ENCODE measurements around the gene JMJD6. TPM values are rescaled to one million over a fixed set of nuclear protein-coding genes. Genes with fewer than 3 reads are reported as not detected.

JMJD6 gene
- polyA plus RNA-seq, 1 donor (not counting 4 experiments of a cell fraction or from before 2014, with no cell fraction given), result 12.0 TPM

DNA sequence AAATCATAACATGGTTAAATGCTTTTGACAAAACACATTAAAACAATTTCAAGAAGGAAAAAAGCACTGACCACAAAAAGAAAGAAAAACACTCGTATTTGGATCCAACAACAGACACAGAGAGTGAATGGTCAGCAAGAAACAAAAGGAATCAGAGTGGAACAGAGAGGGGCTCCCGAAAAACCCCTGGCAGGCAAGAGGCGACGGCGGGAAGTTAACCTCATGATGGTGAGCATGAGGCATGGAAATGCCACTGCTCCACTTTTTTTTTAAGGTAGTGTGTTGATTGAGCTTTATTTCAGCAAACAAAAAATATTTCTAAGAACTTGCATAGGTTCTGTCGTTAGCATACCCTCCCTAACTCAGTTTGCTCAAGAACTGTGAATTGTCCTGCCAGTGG lies 50.8 kb downstream of the JMJD6 start:
- dilution Hi-C loops (cut with MboI; ENCODE audit: extremely low pct_ligation_motif_present, low sequenced_read_pairs), result no loop called here
- TF ChIP-seq EZH2 (IDR thresholded peaks at IDR 0.05; ENCODE audit: low read length), result no peak
- TF ChIP-seq, protein P1, sequence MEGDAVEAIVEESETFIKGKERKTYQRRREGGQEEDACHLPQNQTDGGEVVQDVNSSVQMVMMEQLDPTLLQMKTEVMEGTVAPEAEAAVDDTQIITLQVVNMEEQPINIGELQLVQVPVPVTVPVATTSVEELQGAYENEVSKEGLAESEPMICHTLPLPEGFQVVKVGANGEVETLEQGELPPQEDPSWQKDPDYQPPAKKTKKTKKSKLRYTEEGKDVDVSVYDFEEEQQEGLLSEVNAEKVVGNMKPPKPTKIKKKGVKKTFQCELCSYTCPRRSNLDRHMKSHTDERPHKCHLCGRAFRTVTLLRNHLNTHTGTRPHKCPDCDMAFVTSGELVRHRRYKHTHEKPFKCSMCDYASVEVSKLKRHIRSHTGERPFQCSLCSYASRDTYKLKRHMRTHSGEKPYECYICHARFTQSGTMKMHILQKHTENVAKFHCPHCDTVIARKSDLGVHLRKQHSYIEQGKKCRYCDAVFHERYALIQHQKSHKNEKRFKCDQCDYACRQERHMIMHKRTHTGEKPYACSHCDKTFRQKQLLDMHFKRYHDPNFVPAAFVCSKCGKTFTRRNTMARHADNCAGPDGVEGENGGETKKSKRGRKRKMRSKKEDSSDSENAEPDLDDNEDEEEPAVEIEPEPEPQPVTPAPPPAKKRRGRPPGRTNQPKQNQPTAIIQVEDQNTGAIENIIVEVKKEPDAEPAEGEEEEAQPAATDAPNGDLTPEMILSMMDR (optimal IDR thresholded peaks at IDR 0.05 in 1 of 3, IDR thresholded peaks at IDR 0.05 in 1 of 3, conservative IDR thresholded peaks at IDR 0.05 in 1 of 3; ENCODE audit: extremely low read depth in 1 of 3, insufficient read depth in 2 of 3, low read length in 3 of 3), result no peak
- Histone ChIP-seq H3K9me1 (ENCODE audit: control insufficient read depth, extremely low read depth, insufficient read depth, low read length) (no peaks in the 10 kb centered on the region), H3K9ac (ENCODE audit: control insufficient read depth, extremely low read depth, insufficient read depth, low read length) (no peak overlapping the region), H3K9me3 (ENCODE audit: control insufficient read depth, low read depth, low read length) (no peaks in the 10 kb centered on the region), H2AFZ (ENCODE audit: control insufficient read depth, low read length) (no peak overlapping the region), H3K4me2 (ENCODE audit: control insufficient read depth, extremely low read depth, insufficient read depth, low read depth, low read length) (no peak overlapping the region), H3K27ac (ENCODE audit: control insufficient read depth, insufficient read depth, low read length) (no peak overlapping the region), H3K27me3 (ENCODE audit: control insufficient read depth, extremely low read depth, insufficient read depth, low read length) (no peaks in the 10 kb centered on the region), H4K20me1 (ENCODE audit: control insufficient read depth, extremely low read depth, insufficient read depth, low read length) (no peaks in the 10 kb centered on the region), H3K4me3 (ENCODE audit: control insufficient read depth in 2 of 3, extremely low read depth in 1 of 3, insufficient read depth in 2 of 3, low read depth in 1 of 3, low read length in 3 of 3) (no peak overlapping the region), H3K4me1 (ENCODE audit: control insufficient read depth, extremely low read depth, insufficient read depth, low read length) (peaks cover 12% of the 10 kb centered on the region), H3K79me2 (ENCODE audit: control insufficient read depth, insufficient read depth, low read length) (no peaks in the 10 kb centered on the region), H3K36me3 (ENCODE audit: control insufficient read depth in 2 of 2, extremely low read depth in 1 of 2, insufficient read depth in 2 of 2, low read length in 2 of 2) (peaks cover 0 to 1% of the 10 kb centered on the region in 2 experiments)
- DNase-seq (ENCODE audit: low read depth, low spot score), result no peak
- FAIRE-seq, result no peak

DNA sequence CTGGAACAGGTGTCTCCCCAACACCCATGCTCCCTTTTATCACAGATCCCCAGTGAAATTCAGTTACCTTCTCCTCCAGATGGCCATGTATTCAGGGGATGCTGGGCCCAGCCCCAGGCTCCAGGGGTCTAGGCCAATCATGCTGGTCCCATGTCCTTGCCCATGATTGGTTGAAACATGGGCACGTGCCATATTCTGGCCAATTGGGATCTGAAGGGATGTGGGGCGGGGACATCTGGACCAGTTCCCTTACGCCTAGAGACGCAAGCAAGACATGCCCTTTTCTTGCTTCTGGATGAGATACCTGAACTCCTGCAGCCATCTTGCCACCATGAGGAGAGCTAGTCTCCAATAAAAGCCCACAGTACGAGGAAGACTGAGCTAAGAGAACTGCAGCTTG lies 51.8 kb downstream of the JMJD6 start:
- H2AFZ ChIP-seq (ENCODE audit: control insufficient read depth, low read length), result no peak overlapping the region
- FAIRE-seq (no peak), DNase-seq (ENCODE audit: low read depth, low spot score) (no peak)
- no peaks in the 10 kb centered on the region for H3K79me2 ChIP-seq (ENCODE audit: control insufficient read depth, insufficient read depth, low read length)
- H3K4me3 ChIP-seq (ENCODE audit: control insufficient read depth in 2 of 3, extremely low read depth in 1 of 3, insufficient read depth in 2 of 3, low read depth in 1 of 3, low read length in 3 of 3), result no peak overlapping the region
- no peaks in the 10 kb centered on the region for H3K9me3 ChIP-seq (ENCODE audit: control insufficient read depth, low read depth, low read length)
- peaks cover 17% of the 10 kb centered on the region for H3K4me1 ChIP-seq (ENCODE audit: control insufficient read depth, extremely low read depth, insufficient read depth, low read length)
- no peaks in the 10 kb centered on the region for H3K9me1 ChIP-seq (ENCODE audit: control insufficient read depth, extremely low read depth, insufficient read depth, low read length)
- no peaks in the 10 kb centered on the region for H3K36me3 ChIP-seq (ENCODE audit: control insufficient read depth in 2 of 2, extremely low read depth in 1 of 2, insufficient read depth in 2 of 2, low read length in 2 of 2)
- H3K27me3 ChIP-seq (ENCODE audit: control insufficient read depth, extremely low read depth, insufficient read depth, low read length), result no peaks in the 10 kb centered on the region
- H3K9ac ChIP-seq (ENCODE audit: control insufficient read depth, extremely low read depth, insufficient read depth, low read length), result no peak overlapping the region
- H4K20me1 ChIP-seq (ENCODE audit: control insufficient read depth, extremely low read depth, insufficient read depth, low read length), result no peaks in the 10 kb centered on the region
- TF ChIP-seq, protein P1 (optimal IDR thresholded peaks at IDR 0.05 in 1 of 3, IDR thresholded peaks at IDR 0.05 in 1 of 3, conservative IDR thresholded peaks at IDR 0.05 in 1 of 3; ENCODE audit: extremely low read depth in 1 of 3, insufficient read depth in 2 of 3, low read length in 3 of 3), result no peak
- TF ChIP-seq EZH2 (IDR thresholded peaks at IDR 0.05; ENCODE audit: low read length), result no peak
- dilution Hi-C loops (cut with MboI; ENCODE audit: extremely low pct_ligation_motif_present, low sequenced_read_pairs), result no loop called here
- H3K4me2 ChIP-seq (ENCODE audit: control insufficient read depth, extremely low read depth, insufficient read depth, low read depth, low read length), result no peak overlapping the region
- no peak overlapping the region for H3K27ac ChIP-seq (ENCODE audit: control insufficient read depth, insufficient read depth, low read length)
